ENCODE measurements around the gene VAMP5.

GRCh38 chr2:85613717-85614515, 29.7 kb downstream of the VAMP5 start:
- TF ChIP-seq CTCF (IDR thresholded peaks at IDR 0.05) (no peak), POLR2A (IDR thresholded peaks at IDR 0.05) (no peak)
